K562 (cell line): ENCODE data around the gene DAPK1. TPM values are rescaled to one million over a fixed set of nuclear protein-coding genes. Genes with fewer than 3 reads are reported as not detected.

Experiments
- ILK ChIP-seq: fragments of 450-650 bp; IDR thresholded peaks from 2 replicates; pipeline ENCODE4 v1.6.1; 2016; ENCODE audit warnings: missing genetic modification characterization, low read depth, mild to moderate bottlenecking, missing compliant biosample characterization, moderate library complexity, borderline replicate concordance
- polyA plus RNA-seq, 8 experiments: library from polyadenylated mRNA; depleted of rRNA in 4 of 8; stranded (reverse) in 5 of 8; unstranded in 3 of 8; fragments of >200 nt; fragmentation: Nextera tagmentation in 2 of 8; fragmentation: Illumina TruSeq in 1 of 8; extraction: Ambion mirVana in 2 of 8; extraction: Trizol in 1 of 8; gene quantifications; 2 replicates each; pipeline versions ENCODE4 v1.2.1 to v1.2.3, GENCODE V29; 2011 to 2014; ENCODE audit warnings: inconsistent platforms in 1 of 8, missing spikeins in 1 of 8
- total RNA-seq, 7 experiments: library from RNA; depleted of rRNA in 6 of 7; stranded (reverse); fragments of >200 nt in 6 of 7; fragmentation: Illumina TruSeq in 2 of 7; extraction: Trizol in 2 of 7; gene quantifications; 2 replicates each; pipeline versions ENCODE4 v1.2.1 to v1.2.3, GENCODE V29; 2011 to 2021; ENCODE audit warnings: low replicate concordance in 1 of 7
- TF ChIP-seq, protein P1 (sequence below): fragments of 250-450 bp; sonication (Bioruptor Pico); IDR thresholded peaks from 2 replicates; pipeline ENCODE4 v1.5.0; 2021; ENCODE audit warnings: mild to moderate bottlenecking, borderline replicate concordance
- TF ChIP-seq, protein P2 (sequence below): fragments of 200-800 bp; sonication (Bioruptor generic); IDR thresholded peaks from 2 replicates; pipeline ENCODE4 v1.6.1; 2016; ENCODE audit warnings: missing genetic modification characterization, missing compliant biosample characterization

The DAPK1 gene
- total and polyA plus RNA-seq, 9 of the 15 experiments (the other 6 are each of a cell fraction or from before 2014, with no cell fraction given) = 1.7 to 26.4 (median 15.8) TPM

DNA sequence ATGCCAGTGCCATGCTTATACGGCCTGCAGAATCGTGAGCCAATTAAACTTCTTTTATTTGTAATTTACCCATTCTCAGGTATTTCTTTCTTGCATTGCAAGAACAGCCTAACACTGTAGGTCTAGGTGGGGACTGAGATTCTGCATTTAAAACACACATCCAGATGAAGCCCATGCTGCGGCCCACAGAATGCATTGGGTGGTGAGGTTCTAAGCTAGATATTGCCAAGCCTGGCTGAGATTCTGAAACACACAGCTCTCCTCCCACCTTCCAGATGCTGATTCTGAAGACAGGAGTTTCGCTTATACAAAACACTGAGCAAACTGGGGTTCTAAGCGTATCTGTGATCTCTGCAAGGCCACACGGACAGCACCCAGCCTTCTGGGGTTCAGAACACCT lies 75.1 kb downstream of the DAPK1 start (continued):
- TF ChIP-seq, protein P1, sequence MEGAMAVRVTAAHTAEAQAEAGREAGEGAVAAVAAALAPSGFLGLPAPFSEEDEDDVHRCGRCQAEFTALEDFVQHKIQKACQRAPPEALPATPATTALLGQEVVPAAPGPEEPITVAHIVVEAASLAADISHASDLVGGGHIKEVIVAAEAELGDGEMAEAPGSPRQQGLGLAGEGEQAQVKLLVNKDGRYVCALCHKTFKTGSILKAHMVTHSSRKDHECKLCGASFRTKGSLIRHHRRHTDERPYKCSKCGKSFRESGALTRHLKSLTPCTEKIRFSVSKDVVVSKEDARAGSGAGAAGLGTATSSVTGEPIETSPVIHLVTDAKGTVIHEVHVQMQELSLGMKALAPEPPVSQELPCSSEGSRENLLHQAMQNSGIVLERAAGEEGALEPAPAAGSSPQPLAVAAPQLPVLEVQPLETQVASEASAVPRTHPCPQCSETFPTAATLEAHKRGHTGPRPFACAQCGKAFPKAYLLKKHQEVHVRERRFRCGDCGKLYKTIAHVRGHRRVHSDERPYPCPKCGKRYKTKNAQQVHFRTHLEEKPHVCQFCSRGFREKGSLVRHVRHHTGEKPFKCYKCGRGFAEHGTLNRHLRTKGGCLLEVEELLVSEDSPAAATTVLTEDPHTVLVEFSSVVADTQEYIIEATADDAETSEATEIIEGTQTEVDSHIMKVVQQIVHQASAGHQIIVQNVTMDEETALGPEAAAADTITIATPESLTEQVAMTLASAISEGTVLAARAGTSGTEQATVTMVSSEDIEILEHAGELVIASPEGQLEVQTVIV (CRISPR knock-in tag) = no peak
- TF ChIP-seq, protein P2, sequence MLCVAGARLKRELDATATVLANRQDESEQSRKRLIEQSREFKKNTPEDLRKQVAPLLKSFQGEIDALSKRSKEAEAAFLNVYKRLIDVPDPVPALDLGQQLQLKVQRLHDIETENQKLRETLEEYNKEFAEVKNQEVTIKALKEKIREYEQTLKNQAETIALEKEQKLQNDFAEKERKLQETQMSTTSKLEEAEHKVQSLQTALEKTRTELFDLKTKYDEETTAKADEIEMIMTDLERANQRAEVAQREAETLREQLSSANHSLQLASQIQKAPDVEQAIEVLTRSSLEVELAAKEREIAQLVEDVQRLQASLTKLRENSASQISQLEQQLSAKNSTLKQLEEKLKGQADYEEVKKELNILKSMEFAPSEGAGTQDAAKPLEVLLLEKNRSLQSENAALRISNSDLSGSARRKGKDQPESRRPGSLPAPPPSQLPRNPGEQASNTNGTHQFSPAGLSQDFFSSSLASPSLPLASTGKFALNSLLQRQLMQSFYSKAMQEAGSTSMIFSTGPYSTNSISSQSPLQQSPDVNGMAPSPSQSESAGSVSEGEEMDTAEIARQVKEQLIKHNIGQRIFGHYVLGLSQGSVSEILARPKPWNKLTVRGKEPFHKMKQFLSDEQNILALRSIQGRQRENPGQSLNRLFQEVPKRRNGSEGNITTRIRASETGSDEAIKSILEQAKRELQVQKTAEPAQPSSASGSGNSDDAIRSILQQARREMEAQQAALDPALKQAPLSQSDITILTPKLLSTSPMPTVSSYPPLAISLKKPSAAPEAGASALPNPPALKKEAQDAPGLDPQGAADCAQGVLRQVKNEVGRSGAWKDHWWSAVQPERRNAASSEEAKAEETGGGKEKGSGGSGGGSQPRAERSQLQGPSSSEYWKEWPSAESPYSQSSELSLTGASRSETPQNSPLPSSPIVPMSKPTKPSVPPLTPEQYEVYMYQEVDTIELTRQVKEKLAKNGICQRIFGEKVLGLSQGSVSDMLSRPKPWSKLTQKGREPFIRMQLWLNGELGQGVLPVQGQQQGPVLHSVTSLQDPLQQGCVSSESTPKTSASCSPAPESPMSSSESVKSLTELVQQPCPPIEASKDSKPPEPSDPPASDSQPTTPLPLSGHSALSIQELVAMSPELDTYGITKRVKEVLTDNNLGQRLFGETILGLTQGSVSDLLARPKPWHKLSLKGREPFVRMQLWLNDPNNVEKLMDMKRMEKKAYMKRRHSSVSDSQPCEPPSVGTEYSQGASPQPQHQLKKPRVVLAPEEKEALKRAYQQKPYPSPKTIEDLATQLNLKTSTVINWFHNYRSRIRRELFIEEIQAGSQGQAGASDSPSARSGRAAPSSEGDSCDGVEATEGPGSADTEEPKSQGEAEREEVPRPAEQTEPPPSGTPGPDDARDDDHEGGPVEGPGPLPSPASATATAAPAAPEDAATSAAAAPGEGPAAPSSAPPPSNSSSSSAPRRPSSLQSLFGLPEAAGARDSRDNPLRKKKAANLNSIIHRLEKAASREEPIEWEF (CRISPR knock-in tag) = no peak
- no peak for TF ChIP-seq ILK (tag)
